ENCODE measurements around the gene MIDN.

MIDN gene

DNA sequence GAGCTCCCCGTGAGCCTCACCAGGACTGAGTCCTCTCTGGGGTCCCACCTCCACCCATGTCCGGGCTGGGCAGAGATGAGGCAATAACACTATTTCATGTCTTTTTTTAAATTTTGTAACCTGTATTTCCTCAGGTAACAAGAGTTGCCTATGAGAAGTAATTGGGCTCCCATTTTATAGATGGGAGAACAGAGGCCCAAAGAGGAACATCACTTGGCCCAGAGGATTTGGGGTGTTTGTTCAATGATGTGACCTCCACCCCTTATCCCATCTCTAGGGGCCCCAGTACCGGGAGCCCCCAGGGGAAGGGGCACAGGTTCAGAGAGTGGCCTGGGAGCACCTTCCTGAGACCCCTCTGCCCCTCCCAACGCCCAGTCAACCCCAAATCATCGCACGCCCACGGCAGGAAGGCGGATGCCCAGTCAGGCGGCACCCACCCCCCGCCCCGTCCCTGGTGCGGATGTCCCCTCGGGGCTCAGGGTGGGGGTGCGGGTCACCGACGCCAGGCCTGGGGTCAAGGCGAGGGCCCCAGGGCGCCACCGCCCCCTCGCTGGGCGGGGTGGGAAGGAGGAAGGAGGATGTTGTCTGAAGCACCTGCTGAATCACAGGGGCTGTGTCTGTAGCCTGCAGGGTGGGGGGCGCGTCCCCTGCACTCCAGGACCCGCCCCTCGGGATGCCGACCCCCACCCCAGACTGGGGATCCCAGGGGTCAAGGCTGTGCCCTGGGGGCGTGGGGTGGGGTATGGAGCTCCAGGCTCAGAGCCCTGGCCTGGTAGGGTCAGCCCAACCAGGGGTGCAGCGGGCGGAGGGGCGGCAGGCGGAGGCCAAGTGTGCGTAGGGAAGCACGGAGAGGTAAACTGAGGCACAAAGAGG is 11.7 kb downstream of the MIDN start:
- no peak for DNase-seq

DNA sequence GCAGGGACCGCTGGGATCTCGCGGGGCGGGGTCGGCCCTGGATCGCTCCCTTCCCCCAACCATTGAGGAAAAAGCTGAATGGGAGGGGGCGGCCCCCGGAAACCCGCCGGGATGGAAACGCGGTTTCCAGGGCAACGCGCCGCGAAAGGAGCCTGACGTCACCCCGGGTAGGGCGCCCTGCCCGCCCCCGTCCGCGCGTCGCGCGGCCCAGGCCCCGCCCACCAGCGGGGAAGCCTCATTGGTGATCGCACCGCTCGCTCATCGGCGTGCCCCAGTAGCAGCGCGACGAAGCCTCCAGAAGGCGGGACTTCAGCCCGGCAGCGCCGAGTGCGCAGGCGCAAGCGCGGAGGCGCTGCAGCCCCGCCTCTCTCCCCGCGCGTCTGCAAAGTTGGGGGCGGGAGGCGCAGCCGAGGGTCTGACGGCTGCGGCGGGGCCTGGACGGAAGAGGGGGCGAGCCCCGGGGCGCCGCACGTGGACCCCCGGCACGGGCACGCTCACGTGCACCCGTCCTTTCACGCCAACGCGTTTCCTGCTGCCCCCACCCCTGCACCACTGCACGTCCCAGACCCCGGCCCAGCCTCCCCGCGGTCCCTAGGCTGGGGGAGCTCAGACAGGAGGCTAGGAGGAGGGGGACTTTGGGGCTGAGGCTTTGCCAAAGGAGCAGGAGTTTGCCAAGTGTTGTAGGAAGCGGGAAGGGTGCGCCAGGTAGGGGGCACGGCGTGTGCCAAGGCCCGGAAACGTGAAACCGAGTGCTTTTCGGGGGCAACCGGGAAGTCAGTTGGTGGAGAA is 12.6 kb downstream of the MIDN start:
- peak; percentile 98 for DNase-seq

DNA sequence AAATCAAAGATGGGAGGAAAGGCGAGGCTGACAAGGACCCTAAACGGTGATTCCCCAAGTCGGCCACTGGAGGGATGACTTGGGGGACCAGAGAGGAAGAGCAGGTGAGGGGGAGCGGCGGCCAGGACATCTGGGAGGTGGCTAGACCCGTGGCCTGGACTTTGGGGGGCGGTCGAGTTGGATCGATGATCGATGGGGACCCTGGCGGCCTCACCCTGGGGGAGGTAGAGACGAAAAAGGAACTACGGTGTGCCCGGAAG is 13.1 kb downstream of the MIDN start:
- no peak for DNase-seq

DNA sequence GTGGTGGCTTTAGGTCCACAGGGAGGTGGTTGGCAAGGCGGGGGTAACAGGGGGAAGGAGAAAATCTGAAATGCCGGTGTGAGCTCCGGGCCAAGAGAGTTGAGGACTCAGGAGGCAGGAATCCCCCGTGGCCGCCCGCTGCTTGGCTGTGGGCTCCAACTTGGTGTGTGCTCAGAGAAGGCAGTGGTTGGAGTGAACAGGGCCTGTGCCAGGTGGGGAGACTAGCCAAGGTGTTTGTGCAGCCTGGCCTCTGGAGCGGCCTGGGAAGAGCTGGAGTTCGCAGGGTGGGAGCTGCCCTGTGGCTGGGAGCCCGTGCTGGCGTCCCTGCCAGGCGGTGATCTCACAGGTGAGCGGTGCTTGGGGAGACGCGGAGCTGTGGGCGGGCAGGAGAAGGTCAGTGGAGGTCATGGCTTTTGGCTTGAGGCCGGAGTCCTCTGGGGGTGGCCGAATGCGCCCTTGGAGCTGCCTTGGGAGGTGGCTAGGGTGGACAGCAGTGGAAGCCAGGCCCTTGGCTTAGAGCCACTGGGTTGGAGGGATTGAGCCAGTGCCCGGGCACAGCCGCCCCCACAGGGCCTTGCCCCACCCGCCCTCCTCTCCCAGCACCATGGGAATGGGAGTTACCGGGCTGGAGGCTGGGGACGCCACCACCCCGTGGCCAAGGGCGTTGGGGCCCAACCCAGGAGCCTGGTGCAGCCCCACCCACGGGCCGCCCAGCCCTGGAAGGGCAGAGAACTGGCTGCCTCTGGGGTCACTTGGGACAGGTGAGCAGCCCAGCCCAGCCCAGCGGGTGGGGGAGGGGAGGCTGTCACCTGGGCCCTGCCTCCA is 13.6 kb downstream of the MIDN start:
- no peak for DNase-seq

DNA sequence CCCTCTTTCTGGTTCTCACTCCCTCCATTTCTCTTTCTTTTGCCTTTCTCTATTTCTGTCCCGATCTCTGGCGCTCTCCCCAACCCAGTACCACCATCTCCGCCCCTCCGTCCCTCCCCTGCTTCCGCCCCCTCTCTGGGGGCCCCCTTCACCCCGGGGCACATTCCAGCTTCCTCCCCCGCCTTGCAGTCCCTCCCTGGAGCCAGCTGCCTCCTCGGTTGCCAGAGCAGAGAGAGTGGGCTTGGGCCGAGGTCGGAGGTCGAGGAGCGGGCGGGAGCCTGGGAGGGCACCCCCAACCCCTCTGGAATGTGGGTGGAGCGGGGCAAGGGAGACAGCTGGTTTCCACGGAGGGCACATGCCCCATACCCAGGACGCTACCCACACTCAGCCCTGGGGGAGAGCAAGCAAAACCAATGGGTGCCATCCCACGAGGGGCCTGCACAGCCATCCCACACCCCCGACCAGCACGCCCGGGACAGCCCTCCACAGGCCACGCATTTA is 14.3 kb downstream of the MIDN start:
- no peak for DNase-seq

DNA sequence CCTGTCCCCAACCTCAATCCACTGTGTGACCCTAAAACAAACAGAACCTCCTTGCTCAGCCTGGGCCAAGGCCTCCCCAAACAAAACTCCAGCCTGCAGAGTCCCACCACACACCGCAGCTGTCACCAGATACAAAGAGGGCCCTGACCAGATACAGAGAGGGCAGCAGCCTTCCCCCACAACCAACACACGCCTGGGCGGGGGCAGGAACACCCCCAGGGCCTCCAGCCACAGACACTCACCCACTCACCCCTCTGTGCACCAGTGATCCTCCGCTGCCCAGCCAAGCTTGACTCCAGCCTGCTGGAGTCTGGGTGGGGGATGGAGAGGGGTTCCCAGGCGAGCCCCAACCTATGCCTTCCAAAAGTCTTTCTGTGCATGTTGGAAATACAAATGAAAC is 14.8 kb downstream of the MIDN start:
- no peak for DNase-seq

DNA sequence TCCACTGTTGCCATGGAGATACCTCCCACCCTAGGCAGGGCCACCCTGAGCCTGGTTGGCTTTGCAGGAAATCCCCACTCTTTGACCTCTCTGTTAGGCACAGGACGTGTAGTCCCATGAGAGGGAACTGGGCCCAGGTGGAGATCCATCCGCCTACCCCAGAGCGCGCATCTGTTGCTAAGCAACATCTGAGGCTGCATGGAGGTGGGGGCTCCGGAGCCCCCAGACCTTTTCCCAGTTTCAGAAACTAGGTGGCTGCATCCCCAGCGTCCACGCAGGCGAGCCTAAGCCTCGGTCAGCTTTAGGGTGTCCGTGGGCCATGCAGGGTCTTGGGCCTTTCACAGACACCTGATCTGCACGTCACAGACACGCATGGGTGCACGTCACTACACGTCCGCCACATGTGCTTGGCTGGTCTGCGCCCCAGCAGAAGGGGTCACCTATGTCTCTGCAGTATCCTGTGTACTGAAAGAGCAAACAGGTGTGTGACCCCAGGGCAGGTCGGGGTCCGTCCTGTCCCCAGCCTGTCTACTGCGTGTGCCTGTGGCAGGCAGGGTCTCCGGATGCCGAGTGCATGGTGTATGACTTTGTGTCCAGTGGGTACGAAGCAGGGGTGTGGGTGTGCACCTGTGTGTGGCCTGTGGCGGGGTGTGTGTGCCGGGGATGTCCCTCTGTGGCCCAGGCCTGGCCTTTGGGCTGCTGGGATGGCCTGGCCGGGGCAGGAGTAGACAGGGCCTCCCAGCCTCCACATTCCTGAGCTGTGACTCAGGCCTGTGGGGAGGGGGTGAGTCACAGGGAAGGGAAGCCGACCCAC is 16.6 kb downstream of the MIDN start:
- DNase-seq, result no peak

DNA sequence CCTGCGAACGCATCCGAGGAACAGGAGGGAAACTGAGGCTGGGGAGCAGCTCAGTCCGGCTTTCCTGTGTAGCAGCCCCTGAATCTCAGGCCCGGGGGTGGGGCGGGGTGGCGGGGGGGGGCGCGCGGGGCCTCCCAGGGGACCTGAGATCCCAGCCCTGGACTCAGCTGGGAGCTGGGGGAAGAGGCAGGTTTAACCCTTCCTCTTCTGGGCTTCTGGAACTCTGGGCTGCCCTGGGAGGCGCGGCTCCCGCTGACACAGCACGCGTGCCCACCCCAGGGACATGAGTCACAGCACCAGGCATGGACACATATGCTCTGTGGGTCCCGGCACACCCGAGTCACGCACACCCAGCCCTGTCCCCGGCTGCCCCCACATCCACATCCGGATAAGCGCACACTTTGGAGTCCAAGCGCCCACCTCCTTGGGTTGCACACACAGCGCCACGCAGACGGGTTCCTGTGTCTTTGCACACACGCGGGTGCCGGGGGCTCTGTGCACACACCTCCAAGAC is 17.3 kb downstream of the MIDN start:
- peak; percentile 80 for DNase-seq

DNA sequence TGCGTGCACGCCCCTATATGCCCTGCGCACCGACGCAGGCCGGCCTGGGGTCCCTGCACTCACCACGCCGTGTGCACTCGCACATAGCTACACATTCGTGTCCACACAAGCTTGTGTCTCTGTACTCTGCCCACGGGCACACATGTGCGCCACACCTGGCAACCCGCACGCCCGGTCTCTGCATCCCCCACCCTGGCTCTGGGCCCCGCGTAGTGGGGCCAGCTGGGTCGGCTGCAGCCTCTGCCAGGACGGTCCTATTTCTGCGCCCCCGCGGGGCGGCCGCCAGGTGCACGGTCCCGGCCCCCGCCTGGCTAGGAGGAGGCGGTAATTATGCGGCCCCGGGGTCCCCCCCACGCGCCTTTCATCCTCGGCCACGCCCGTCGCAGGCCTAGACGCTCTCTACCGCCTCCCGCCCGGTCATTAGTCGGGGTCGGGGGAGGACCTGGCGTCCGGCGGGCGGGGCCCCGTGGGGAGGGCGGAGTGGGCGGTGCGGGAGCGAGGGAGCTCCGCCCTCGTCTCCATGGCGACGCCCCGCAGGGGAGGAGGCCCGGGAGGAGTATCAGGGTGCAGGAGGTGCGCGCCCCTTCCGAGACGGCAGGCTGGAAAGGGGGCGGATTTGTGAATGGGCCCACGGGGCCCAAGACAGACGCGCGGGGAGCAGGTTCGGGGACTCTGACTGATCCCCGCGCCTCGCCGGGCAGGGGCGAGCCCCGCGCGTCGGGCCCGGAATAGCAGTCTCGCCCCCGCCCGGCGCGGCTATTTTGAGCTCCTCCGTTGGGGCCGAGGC is 17.9 kb downstream of the MIDN start:
- DNase-seq, result peak; percentile 94

DNA sequence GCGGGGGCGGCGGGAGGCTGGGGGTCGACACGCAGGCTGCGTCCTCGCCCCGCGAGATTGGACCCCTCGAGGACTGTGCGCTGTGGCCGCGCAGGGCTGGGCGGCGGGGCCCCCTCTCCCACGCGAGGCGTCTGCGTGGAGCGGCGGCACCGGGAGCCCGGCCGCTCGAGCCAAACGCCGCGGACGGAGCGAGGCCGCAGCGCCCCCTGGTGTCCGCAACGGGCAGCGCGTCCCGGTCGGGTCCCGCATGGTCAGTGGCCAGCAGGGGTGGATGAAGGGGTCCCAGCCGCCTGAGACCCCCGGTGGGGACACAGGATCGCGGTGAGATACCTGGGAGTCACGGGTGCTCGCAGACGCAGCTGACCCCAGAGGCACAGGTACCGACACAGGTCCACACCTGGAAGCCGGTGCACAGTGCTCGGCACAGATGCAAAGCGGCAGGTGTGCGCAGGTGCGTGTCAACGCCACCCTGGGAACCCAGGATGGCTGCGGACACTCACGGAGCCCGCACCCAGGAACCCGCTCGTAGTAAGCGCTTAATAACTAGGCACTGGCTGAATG is 18.6 kb downstream of the MIDN start:
- DNase-seq, result peak; percentile 91

DNA sequence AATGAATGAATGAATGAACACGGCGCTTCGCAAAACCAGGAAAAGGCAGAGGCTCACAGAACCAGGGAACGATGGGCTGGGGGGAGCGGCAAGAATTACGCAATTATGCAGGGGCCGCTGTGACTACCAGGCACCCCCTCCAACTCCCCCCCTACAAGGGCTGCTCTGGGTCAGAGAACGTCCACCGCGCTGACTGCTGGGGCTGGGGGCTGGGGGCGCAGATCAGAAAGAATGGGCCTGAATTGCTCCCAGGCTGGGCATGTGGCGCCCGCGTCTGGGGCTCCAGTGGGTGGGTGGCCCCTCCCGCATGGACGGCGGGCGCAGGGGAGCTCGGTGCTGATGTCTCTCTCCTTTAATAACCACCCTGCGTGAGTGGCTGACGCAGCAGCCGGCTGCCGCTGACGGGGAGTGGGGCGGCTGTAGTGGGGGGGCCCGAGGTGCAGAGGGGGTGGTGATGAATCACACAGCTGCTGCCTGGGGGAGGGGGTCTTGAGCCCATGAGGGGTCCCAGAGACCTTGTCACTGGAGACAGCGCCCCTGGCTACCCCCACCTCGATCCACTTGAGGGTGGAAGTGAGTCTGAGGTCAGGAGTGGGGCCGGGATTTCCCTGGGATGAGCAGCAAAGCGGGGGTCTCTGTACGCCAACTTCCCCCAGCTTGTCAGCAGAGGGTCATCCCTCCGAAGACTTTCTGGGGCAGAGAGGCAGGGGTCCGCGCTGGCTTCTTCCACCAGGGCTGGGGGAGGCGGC is 19.3 kb downstream of the MIDN start:
- DNase-seq, result no peak

DNA sequence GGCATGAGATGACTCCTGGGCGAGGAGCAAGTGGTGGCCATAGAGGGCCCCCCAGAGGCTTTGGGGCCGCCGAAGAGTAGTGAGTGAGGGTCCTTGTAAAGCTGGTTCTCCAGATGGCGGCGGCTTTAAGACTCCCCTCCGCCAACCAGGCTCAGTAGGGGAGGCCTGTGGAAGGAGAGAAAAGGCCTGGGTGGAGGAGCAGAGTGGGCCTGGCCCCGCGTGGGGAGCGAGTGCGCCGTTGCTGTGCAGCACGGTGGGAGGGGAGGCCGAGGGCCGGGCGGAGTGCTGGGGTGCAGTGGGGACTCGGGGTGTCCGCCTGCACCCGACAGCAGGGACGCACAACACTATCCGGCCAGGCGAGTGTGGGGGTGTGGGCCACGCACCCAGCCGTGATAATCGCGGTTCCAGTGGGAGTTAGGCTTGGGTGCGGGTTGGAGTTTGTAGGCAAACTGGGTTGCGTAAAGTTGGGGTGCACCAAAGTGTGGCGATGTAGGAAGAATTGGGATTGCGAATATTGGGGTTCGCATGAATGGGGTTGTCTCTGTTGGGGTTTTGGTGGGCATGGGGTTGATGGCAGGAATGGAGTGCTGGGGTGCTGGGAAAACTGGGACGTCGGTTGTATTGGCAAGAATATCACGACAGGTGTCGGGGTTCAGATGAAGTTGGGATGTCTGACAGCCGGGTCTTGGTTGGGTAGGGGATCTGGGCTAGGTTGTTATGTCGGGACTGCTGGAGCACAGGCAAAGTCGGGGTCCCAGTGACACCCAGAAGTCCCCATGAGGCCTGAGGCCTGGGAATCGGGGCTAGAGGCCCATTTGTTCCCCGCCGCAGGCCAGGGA is 20.1 kb downstream of the MIDN start:
- DNase-seq, result no peak

DNA sequence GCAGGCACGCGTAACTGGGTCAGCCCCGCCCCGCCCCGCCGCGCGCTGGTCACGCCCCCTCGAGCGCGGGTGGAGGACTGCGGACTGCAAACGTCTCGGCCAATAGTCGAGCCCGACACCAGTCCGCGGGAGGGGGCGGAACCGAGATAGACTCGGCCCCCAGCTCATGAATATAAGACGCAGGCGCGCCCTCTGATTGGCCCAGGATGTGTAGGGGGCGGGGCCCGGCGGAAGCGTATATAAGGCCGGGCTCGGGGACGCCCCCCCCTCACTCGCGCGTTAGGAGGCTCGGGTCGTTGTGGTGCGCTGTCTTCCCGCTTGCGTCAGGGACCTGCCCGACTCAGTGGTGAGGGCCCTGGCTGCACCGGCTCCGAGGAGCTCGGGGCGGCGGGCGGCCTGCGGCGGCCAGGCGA is 20.7 kb downstream of the MIDN start, which contains the start of gene CIRBP:
TSS of gene CIRBP (plus strand) at position 268 of the 413 bp plus-strand sequence. CDS start 1,602 bp downstream, outside the sequence.
- peak; percentile 99 for DNase-seq

DNA sequence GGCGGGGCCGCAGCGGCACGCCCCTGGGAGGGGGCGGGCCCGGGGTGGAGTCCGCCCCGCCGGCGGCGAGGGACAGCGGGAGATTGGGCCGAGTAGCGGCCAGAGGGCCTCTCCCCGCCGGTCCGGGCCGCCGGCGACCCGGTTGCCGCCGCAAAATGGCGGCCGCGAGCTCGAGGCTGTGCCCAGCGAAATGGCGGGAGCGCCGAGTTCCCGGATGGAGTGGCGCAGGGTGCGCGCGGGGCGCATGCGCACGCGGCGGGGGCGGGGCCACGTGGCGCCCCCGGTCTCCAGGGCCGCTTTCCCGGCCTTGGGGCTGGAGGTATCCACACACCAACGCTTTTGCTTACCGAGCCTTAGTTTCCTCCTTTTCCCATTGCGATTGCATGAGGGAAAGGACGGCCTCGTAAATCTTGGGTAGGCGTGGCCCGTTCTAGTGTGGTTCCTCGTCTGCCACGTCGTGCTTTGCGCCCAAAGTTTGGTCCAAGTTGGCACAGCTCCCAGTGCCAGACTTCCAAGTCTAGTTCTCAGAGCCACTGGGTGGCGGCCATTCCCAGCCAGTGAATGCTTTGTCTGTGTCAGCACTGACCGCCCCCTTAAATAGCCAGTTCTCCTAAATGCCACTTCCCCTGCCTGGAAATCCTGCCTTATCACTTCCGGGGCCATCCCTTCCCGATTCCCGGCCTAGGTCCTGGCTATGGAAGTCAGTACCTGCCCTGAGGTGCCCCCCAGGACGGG is 21.3 kb downstream of the MIDN start:
- peak; percentile 95 for DNase-seq

DNA sequence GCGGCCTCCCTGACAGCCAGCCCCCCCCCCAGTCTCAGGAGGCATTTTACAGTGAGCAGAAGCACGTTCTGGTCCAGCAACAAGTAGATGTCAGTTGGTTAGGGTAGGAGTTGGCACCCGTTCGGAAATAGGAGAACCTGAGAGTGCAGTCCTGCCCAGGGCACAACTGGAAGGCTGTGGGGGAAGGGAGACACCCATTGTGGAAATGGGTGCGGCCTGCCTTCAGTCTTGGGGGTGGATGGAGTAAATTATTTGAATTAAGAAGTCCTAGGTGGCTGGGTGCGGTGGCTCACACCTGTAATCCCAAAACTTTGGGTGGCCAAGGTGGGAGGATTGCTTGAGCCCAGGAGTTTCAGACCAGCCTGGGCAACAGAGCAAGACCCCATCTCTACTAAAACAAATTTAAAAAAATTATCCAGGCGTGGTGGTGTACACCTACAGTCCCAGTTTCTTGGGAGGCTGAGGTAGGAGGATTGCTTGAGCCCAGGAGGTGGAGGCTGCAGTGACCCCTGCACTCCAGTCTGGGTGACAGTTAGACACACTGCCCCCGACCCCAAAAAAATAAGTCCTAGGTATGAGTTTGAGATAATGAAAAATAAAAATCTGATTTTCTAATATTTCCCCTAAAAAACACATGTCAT is 21.9 kb downstream of the MIDN start:
- no peak for DNase-seq

DNA sequence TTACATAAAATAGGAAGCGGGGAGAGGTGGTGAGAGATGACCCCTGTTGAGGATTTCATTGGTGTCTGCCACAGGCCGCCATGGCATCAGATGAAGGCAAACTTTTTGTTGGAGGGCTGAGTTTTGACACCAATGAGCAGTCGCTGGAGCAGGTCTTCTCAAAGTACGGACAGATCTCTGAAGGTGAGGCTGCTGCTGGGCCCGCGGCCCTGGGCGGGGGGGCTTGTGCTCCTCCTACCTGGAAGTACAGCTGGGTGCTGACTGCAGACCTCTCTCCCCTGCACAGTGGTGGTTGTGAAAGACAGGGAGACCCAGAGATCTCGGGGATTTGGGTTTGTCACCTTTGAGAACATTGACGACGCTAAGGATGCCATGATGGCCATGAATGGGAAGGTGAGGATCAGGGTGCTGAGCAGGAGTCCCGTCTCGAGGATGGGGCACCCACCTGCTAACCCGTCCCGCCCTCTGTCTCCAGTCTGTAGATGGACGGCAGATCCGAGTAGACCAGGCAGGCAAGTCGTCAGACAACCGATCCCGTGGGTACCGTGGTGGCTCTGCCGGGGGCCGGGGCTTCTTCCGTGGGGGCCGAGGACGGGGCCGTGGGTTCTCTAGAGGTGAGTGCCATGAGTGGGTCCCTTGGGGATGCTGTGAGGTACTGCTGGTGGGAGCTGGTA is 22.6 kb downstream of the MIDN start:
- DNase-seq, result no peak

All from activated CD8-positive, alpha-beta memory T cell treated with anti-CD3 and anti-CD28 coated beads for 24 hours (primary cell).